ENCODE data around the gene PLXDC2.

Gene PLXDC2

DNA sequence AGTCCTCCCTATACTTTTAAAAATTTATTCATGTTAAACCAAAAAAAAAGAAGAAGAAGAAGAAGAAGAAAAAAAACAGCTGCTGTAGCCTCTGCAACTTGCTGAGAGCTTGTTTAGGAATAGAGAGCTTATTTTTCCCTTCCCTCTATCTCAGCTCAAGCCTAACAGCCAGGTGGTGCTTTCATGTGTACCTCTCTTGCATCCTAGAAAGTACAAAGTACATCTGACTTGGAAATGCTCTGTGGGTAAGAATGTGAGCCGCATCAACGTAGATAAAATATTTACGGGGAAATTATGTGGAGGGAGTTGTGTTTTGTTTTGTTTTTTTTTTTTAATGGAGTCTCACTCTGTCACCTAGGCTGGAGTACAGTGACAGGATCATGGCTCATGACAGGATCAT is 99.6 kb downstream of the PLXDC2 start:
- no peak for DNase-seq

DNA sequence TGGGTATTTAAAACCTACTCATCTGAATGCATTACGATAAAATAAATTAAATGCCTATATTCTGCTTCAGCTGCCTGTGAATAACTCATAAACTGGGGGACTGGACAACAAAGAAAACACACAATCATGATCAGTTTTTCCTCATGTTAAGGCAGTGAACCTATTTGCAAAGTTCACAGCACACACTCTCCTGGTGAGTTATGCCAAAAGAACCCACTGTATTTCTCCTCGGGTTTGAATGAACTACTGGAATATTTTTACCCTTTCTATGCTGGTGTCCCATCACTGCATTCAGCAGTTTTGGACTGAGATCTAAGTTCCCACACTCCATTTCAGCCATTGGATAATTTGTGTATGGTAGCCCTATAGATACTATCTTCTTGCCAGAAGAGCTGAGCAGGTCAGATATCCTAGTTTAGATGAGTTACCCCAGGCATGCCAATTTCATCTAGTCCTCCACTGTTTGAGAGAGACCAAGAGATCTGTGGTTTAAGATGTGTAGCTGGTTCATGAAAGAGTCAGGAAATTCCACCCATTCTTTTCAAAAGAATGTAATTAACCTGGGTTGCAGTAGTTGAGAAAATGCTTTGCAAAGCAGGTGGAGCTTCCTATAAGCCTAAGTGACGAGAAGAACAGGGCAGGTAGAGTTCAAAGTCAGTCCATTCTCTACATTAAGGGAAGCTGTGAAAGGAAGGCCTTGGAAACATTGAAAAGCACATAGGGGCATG is 101.7 kb downstream of the PLXDC2 start:
- DNase-seq, result no peak

DNA sequence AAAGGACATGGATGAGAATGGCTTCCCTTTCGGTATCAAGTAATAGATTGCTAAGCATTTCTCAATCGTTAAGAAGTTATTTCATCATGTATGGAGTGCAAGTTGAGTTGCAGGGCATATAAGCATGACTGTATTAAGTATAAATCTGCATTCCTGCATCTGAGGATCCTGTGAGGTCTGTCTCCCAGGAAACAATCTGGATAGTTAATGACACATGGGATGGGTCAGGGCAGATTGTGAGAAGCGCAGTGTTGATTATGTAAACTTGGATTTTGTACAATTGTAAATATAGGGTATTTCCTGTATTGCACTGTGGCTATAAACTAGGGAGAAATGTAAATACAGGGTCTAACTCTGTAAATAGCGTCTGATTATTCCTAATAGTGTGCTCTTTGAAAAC is 102.6 kb downstream of the PLXDC2 start:
- DNase-seq, result no peak

DNA sequence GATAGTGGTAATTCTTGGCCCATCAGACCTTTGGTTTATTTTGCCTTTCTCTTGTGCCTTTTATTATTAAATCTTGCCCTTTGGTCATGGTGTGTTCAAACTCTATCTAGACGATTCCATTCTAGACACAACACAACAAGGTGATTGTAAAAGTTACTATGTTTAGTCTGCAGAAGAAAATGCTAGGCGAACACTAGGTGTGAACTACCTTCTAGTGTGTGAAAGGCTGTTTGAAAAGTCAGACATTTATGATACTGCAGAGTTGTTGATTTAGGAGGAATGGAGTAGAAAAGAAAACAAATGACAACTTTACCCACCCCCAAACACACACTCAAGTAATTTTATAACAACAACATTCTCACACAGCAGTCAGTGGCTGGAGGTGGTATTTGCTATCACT is 103.4 kb downstream of the PLXDC2 start:
- no peak for DNase-seq

DNA sequence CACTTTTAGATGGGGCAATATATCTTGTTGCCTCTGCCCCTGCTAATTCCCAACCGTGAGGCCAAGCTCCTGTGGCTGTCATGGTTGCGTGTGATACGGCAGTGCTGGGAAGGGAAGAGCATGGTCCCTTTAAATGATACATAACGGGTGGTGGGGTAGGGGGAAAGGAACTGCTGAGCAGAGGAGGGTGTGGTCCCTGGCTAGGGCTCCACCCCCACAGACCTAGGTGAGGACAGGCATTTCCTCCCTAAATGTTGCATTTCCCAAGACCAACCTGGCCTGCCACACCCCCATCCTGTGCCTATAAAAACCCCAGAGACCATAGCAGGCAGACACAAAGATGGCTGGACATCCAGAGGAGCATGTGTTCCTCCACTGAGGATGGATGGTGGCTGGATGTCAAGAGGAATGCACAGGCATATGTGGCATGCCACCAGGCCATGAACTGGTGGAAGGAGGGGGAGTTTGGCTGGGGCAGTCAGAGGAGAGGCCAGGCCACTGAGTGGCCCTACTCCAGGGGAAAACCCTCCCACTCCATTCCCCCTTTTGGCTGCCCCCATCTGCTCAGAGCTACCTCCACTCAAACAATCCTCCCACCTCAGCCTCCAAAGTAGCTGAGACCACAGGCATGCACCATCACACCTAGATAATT is 104.0 kb downstream of the PLXDC2 start:
- DNase-seq, result no peak

DNA sequence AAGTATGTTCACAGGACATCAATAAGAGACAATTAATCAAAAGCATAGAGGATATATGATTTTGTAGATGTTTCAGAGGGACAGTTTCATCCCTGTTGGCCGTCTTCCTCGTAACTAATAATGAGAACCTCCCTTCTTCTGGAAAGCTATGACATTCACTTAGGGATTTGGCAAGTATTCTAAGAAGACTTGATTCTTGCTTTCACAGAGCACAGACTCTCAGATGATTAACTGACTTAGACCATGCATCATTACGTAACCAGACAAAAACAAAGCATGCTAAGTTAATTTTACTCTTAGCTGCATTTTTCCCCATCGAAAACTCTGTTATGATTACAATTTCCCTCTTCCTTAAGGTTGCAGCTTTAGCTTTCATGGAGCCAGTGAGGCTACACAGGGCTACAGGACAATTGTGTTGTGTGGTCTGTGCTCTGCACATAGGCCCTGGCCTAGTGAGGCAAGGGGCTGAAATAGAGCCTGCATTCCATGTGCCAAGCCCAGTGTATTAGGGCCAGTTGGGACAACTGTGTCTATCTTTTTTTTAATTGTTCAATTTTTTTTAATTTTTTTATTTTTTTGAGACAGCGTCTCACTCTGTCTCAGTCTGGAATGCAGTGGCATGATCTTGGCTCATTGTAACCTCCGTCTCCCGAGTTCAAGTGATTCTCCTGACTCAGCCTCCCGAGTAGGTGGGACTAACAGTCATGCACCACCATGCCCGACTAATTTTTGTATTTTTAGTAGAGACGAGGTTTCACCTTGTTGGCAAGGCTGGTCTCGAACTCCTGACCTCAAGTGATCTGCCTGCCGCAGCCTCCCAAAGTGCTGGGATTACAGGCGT is 105.3 kb downstream of the PLXDC2 start:
- no peak for DNase-seq

DNA sequence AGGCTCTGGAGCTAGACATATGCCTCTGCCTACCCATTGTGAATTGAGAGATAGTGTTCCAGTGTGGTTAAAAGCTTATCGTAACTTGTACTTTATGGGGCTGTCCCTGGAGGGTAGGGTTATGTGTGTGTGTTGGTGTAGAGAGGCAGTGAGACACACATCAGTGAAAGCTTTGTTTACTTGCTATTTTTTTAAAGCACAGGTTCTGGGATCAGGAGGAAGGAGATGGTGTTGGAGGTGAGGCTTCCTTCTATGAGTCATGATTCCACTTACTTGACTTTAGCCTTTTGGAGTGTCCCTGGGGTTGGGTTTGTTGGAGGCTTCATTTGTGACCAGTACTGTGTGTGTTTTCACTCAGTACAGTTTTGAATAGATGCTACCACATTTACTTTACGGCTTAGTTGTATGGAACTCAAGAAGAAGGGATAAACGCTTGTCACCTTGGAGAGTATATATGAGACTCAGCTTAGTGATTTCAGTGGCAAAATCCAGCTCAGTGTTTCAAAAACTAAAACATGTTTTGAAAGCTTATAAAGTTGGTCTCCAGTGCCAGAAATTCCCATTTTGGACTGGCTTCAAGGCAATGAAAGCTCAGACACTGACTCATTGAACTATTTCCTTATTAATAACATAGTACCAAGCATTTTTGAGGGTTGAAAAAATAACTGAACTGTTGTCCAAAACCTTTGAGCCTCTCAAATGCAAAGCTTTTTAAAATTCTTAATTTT is 106.2 kb downstream of the PLXDC2 start:
- no peak for DNase-seq

DNA sequence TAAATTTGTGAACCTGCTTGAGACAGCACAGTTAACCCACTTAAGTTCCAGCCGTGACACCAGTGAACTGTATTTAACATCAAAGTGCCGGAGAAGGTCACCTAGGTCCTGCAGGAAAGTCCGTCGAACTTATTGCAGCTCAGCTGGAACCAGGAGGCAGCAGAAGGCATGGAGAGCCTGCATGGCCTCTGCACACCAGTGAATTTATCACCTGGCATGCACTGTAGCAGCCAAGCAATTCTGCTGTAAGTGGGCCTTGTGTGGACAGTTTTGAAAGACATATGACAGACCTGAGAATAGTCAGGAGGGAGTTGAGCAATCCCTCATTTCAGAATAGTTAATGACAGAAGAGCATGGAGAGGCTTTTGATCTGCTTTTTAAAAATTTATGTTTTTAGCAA is 108.8 kb downstream of the PLXDC2 start:
- no peak for DNase-seq

DNA sequence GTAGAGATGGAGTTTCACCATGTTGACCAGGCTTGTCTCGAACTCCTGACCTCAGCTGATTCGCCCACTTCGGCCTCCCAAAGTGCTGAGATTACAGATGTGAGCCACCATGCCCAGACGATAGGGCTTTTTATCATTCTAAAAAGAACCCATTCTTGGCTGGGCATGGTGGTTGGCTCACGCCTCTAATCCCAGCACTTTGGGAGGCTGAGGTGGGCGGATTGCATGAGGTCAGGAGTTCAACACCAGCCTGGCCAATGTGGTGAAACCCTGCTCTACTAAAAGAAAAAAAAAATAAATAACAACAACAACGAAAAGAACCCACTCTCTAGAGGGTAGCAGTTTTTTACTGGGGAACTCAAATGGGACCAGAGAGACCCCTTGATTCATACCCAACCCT is 112.7 kb downstream of the PLXDC2 start:
- DNase-seq, result no peak

DNA sequence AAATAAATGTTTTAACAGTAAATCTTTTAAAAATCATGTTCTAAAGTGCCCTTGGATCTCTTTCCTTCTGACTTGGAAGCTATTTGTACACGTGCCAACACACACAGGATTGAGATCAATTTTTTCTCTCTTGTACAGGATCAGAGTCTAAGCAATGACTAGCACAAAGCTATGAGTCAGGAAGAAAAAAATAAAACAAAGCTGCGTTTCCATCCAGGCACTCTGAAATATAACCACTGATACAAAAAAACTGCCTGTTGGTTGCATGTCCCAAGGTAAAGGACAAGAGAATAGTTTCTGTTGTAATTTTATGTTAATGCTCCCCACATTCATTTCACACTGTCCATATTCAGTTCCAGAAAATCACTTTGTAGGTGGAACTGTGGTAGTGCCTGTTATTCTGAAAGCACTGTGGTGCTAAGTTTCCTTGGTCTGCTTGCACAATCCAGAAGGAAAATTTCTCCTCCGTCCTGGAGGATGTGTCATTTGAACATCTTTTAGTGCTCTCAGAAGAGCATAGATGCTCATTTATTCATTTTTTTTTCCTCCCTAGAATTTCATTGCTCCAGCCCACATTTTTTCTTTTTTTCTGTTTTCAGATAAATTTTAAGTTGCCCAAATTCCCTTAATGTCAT is 113.4 kb downstream of the PLXDC2 start:
- no peak for DNase-seq

DNA sequence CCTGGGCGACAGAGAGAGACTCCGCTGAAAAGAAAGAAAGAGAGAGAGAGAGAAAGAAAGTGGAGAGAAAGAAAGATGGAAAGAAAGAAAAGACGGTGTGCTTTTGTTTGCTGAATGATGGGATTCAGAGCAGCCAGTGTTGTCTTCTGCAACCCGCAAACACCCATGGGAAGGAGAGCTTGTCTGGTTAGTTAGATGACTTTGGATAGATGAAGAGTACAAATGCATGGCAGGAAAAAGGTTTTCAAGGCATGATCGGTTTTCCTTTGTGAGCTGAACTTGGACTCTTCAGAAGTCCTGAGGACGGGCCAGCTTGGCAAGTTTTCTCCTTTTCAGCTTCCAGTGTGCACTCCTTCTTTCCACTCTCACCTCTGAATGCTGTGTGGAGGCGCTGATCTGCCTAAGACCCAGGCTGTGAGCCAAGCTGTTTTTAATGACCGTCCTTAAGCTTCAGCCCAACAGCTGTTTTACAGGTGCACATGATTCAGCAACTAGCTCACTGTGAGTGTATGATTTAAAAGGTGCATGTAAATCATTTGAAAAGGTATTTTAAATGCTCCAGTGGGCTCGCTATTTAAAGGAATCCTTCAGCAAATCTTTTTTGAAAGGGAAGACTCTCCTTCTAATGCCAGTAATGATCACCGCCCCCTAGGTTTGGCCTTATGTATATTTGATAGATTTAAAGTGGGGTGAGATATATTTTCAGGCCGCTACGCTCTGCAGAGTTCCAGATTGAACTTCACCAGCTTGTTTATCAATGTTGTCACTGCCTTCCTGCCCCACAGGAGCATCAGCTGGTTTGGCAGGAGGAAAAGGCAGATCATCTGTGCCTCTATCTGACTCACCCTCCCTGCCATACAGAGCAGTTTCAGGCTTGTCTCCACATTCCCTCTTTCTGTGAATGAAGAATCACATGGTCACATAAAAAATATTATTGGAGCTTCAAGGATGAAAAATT is 115.0 kb downstream of the PLXDC2 start:
- DNase-seq, result no peak

DNA sequence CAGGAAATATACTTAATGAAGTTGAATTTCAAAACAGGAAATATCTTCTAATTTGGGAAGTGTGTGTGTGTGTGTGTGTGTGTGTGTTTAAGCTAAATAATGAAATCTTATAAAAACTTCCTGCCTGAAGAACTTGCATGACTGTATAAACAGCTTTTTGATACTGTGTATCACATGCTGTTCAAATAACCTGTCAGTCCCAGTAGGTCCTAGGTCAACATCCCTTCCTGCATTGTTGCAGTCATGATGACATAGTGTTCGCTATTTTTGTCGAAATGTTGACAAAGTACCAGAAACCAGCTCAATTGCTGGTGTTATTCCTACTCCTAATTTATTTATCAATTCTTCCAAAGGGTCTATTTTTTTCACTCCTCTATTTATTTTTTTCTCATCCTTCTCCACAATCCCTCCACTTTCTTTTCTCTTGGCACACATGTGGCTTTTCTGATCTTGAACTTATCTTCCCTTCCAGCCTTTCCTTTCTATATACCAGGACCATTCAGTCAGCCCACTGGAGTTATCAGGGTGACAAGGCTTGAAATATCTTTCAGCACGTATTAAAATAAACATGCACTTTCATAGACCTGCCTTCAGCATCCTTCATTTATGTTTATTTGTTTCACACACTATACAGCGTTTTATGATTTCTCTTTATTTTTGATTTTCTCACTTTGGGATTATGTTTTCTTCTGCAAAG is 115.8 kb downstream of the PLXDC2 start:
- DNase-seq, result no peak

DNA sequence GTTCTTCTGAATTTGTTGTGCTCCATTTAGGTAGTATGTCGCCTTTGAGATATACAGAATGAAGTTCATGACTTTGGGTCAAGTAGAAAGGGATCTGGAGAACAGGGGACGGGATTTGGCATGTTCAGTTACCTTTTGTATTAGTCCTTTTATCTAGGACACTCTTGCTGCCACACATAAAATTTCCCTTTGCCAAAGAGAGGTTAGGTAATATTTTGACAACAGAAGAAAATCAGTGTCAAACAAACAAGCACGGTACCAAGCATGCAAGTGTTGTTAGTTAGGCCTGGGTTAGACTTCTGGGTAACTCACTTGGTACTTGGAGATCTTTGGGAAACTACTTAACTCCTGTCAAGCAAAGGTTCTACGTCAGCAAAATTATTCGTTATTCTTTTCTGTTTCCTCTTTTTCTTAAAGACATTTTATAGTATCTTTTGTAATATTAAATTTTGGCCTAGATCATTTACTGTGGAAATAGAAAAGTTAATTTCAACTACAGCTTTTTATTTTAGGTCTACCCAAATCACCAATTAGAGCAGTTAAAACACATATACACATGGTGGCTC is 116.7 kb downstream of the PLXDC2 start:
- no peak for DNase-seq

DNA sequence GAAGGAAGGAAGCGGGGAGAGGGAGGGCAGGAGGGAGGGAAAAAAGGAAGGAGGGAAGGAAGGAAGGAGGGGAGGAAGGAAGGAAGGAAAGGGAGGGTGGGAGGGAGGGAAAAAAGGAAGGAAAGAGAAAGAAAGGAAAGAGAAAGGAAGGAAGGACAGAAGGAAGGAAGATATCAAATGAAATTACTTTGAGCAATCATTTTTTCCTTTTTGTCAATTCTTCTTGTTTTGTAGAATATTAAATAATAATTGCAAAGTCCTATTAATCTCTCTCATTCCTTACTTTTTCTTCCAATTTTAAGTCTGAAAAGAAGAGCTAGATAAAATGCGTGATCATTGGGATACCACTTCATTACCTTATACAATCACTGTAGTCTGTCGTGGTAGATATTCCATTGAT is 117.5 kb downstream of the PLXDC2 start:
- no peak for DNase-seq

DNA sequence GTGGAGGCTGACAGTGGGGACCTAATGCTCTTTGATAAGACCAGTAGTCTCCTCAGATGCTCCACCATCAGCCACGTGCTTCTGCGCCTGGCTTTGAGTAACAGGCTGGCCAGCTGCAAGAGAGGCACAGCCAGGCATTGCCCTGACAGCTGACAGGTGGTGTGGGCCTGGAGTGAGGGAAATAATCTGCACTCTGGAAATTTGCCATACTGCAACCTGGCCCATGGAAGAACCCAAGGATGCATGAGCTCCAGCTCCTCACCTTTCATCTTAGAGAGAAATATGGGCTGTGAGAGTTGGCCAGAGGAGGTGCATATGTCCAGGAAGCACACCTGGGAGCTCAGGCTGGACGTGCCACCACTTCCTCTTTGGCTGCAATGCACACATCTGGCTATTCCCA is 118.9 kb downstream of the PLXDC2 start:
- no peak for DNase-seq

DNA sequence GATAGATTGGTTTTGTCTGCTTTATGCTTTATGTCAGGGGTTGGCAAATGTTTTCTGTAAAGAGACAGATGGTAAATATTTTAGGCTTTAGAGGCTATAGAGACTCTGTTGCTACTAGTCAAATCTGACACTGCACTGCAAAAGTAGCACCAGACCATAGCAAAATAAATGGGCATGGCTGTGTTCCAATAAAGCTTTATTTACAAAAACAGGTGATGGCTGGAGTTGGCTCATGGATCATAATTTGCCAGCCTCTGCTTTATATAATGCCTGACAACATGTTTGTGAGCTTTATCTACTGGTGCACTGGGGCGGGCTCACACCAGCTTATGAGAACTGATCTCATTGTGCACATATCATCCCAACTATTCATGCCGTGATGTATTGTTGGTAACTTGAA is 120.1 kb downstream of the PLXDC2 start:
- no peak for DNase-seq

DNA sequence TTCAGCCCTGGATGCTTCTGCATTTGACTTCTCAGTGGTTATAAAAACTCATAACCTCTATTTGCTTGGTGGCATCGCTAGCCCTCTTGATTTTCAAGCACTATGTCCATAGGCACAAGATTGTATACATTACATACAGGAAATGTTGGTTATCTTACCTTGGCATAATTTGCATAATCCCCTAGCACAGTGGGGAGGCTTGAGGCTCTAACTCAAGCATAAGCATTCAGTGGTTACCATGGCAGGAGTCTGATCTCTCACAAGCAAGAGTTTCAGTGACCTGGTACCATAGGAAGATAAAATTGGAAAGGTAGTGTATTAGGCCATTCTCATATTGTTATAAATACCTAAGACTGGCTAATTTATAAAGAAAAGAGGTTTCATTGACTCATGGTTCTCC is 121.8 kb downstream of the PLXDC2 start:
- no peak for DNase-seq

DNA sequence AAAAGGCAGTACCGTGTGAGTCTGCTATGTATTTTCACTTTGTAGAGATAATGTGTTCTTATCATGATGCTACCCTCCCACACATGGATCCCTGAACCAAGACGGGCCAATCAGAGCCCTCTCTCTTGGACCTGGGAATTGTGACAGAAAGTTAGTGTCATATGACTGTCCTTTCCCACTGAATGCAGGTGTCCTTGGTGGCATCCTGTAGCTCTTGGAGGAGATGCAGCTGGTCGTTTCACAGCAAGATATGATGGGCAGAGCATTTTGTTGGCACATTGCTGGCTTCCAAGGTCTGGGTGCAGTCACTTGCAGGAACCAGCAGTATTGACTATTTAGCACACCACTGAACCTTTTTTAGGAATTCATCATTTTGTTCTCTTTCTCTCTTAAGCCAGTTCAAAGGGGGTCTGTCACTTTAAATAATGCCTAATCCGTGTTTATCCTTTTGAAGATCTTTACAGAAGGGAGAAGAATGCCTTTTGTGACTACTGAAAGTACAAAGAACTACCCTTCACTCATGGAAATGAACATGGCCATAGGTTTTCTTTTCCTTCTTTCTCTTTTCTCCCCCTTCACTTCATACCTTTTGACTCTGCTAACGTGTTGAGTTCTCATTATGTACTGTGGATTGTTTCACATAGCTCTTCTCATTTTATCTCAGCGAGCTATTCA is 125.1 kb downstream of the PLXDC2 start:
- DNase-seq, result no peak

DNA sequence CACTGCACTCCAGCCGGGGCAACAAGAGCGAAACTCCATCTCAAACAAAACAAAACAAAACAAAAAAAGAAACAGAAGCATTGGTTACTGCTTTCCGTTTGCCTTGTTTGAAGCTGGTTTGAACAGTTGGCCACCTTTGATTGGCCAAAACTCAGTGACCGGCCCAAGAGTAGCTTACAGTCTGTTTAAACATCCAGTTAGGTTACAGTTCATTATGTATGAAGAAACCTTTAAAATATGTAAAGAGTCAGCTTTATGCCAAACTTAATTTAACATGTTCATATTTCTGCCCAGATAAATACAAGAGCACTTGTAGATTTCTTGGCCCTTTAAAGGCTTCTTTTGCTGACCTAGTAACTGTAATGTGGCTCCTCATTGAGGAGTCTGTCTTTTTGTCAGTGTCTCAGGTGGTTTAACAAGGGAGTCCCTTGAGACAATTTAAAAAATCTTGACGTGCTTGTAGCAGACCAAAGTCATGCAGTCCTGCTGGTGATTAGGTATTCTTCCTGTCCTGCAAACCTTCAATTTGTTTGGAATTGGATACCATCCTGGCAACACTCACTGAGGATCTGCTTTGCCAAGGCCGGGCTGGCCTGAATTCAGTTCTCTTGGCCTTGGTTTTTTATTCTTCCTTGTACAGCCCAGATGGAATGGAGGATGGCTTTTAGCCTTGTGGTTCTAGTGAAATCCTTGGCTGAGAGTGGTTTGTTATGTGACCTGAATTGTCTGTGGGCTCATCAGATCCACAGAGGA is 128.9 kb downstream of the PLXDC2 start:
- no peak for DNase-seq

Data from activated CD4-positive, alpha-beta T cell treated with anti-CD3 and anti-CD28 coated beads for 4 hours (primary cell).